GM23338 (cell line): Measurements from ENCODE around the gene GPR153. TPM values are rescaled to one million over a fixed set of nuclear protein-coding genes. Genes with fewer than 3 reads are reported as not detected.

ENCODE experiments used
- ATAC-seq: fragments of 200-7000 bp; cut with Tn5 transposase; 3 replicates; pipeline ENCODE4 v1.9.1; 2020
- DNase-seq: peaks from one replicate; pipeline ENCODE4 v3.0.0-alpha.2; 2015; ENCODE audit warnings: low spot score
- H2AFZ ChIP-seq: fragments of 200-600 bp; sonication (generic); 2 replicates; pipeline ENCODE4 v1.8.0; 2016; ENCODE audit warnings: antibody characterized with exemption, mild to moderate bottlenecking, moderate library complexity
- H3F3A ChIP-seq: fragments of 200-600 bp; sonication (generic); replicated peaks from 2 replicates; pipeline ENCODE4 v1.8.0; 2017; ENCODE audit warnings: antibody characterized with exemption, mixed run types, low read depth
- H3K27ac ChIP-seq: fragments of 200-600 bp; sonication (generic); 2 replicates; pipeline ENCODE4 v1.6.1; 2016; ENCODE audit warnings: low read depth
- H3K27me3 ChIP-seq: fragments of 200-600 bp; sonication (generic); 2 replicates; pipeline ENCODE4 v1.8.0; 2016; ENCODE audit warnings: mild to moderate bottlenecking, mixed run types, moderate library complexity; ENCODE audit not compliant: insufficient read depth
- H3K36me3 ChIP-seq: fragments of 200-600 bp; sonication (generic); 2 replicates; pipeline ENCODE4 v1.8.0; 2016; ENCODE audit warnings: mild to moderate bottlenecking; ENCODE audit not compliant: insufficient read depth
- H3K4me1 ChIP-seq: fragments of 200-600 bp; sonication (generic); 2 replicates; pipeline ENCODE4 v1.8.0; 2016; ENCODE audit warnings: mild to moderate bottlenecking, moderate library complexity; ENCODE audit not compliant: insufficient read depth
- H3K4me2 ChIP-seq: fragments of 200-600 bp; sonication (generic); 2 replicates; pipeline ENCODE4 v1.7.1; 2017; ENCODE audit warnings: mixed run types
- H3K4me3 ChIP-seq: fragments of 200-600 bp; sonication (generic); 2 replicates; pipeline ENCODE4 v1.6.1; 2016; ENCODE audit warnings: mixed run types
- H3K79me2 ChIP-seq: fragments of 200-600 bp; sonication (generic); replicated peaks from 2 replicates; pipeline ENCODE4 v1.8.0; 2017; ENCODE audit warnings: mild to moderate bottlenecking; ENCODE audit not compliant: insufficient read depth
- H3K9me2 ChIP-seq: fragments of 200-600 bp; sonication (generic); 2 replicates; pipeline ENCODE4 v1.8.0; 2017; ENCODE audit not compliant: insufficient read depth
- H4K20me1 ChIP-seq: fragments of 200-600 bp; sonication (generic); replicated peaks from 2 replicates; pipeline ENCODE4 v1.8.0; 2017; ENCODE audit warnings: mild to moderate bottlenecking; ENCODE audit not compliant: insufficient read depth
- H3K27ac Mint-ChIP-seq: 2 replicates; pipeline ENCODE4 v1.8.0; 2020; ENCODE audit warnings: inconsistent platforms, mild to moderate bottlenecking, moderate library complexity, mixed read lengths
- H3K27me3 Mint-ChIP-seq: 3 replicates; pipeline ENCODE4 v1.8.0; 2022; ENCODE audit warnings: low read depth, mild to moderate bottlenecking, moderate library complexity, mixed read lengths, inconsistent platforms; ENCODE audit not compliant: insufficient read depth, poor library complexity
- H3K36me3 Mint-ChIP-seq: 3 replicates; pipeline ENCODE4 v1.8.0; 2021; ENCODE audit warnings: low read depth, mild to moderate bottlenecking, inconsistent platforms, moderate library complexity, mixed read lengths
- H3K4me1 Mint-ChIP-seq: 3 replicates; pipeline ENCODE4 v1.8.0; 2020; ENCODE audit warnings: mild to moderate bottlenecking, inconsistent platforms, mixed read lengths
- H3K4me3 Mint-ChIP-seq: 3 replicates; pipeline ENCODE4 v1.8.0; 2021; ENCODE audit warnings: moderate library complexity, mild to moderate bottlenecking, inconsistent platforms, mixed read lengths
- H3K9me3 Mint-ChIP-seq: 3 replicates; pipeline ENCODE4 v1.8.0; 2020; ENCODE audit warnings: moderate library complexity, mild to moderate bottlenecking, inconsistent platforms, mixed read lengths
- CTCF ChIP-seq, 2 experiments: fragments of 200-600 bp in 1 of 2; sonication (generic) in 1 of 2; conservative IDR thresholded peaks; 2 replicates each; pipeline versions ENCODE4 v1.5.1 to v1.6.1; 2016 to 2017; ENCODE audit warnings: antibody characterized with exemption in 2 of 2, low read depth in 2 of 2, mild to moderate bottlenecking in 2 of 2, moderate library complexity in 1 of 2
- ETS1 ChIP-seq: IDR thresholded peaks from 2 replicates; pipeline ENCODE4 v1.6.1; 2016; ENCODE audit warnings: antibody characterized with exemption
- EZH2 ChIP-seq: fragments of 200-600 bp; sonication (generic); IDR thresholded peaks from one replicate; pipeline ENCODE4 v1.8.0; 2017; ENCODE audit warnings: antibody characterized with exemption, mild to moderate bottlenecking, low read depth; ENCODE audit not compliant: unreplicated experiment
- EZH2phosphoT487 ChIP-seq: fragments of 200-600 bp; sonication (generic); IDR thresholded peaks from one replicate; pipeline ENCODE4 v1.8.1; 2018; ENCODE audit warnings: antibody characterized with exemption; ENCODE audit not compliant: unreplicated experiment
- JUNB ChIP-seq: IDR thresholded peaks from one replicate; pipeline ENCODE4 v1.6.1; 2016; ENCODE audit warnings: antibody characterized with exemption; ENCODE audit not compliant: unreplicated experiment
- NANOG ChIP-seq: IDR thresholded peaks from 2 replicates; pipeline ENCODE4 v1.6.1; 2016; ENCODE audit warnings: antibody characterized with exemption, borderline replicate concordance
- POLR2AphosphoS5 ChIP-seq: IDR thresholded peaks from 2 replicates; pipeline ENCODE4 v1.6.1; 2016; ENCODE audit warnings: antibody characterized with exemption, low read depth
- STAT1 ChIP-seq: IDR thresholded peaks from one replicate; pipeline ENCODE4 v1.6.1; 2016; ENCODE audit warnings: antibody characterized with exemption; ENCODE audit not compliant: unreplicated experiment
- ZNF114 ChIP-seq: fragments of 250-450 bp; sonication (Bioruptor Pico); IDR thresholded peaks from 2 replicates; pipeline ENCODE4 v1.5.0; 2020; ENCODE audit warnings: mild to moderate bottlenecking, moderate library complexity
- ZNF331 ChIP-seq: fragments of 250-450 bp; sonication (Bioruptor Pico); IDR thresholded peaks from 2 replicates; pipeline ENCODE4 v1.5.0; 2020; ENCODE audit warnings: low read depth, mild to moderate bottlenecking, moderate library complexity
- ZNF462 ChIP-seq: fragments of 250-450 bp; sonication (Bioruptor Pico); IDR thresholded peaks from 2 replicates; pipeline ENCODE4 v1.5.0; 2020; ENCODE audit warnings: mild to moderate bottlenecking, moderate library complexity
- polyA plus RNA-seq: library from polyadenylated mRNA; unstranded; fragments of >200 nt; fragmentation: Nextera tagmentation; extraction: Ambion mirVana; gene quantifications from 2 replicates; pipeline ENCODE4 v1.2.1, GENCODE V29; 2016
- total RNA-seq: library from RNA; depleted of rRNA; stranded (reverse); fragments of >200 nt; shearing (Covaris generic); gene quantifications from 2 replicates; pipeline ENCODE4 v1.2.3, GENCODE V29; 2014

GPR153 gene
- total and polyA plus RNA-seq, 2 experiments from 2014 or later = 1.3 to 9.0 TPM

GRCh38 chr1:6274622-6275139 is 13.8 kb upstream of the GPR153 start (continued):
- TF ChIP-seq CTCF (conservative IDR thresholded peaks at IDR 0.05; ENCODE audit: low read depth in 2 of 2) (no peak), POLR2AphosphoS5 (no peak), STAT1 (no peak), JUNB (no peak), EZH2phosphoT487 (no peak), ZNF114 (no peak), ZNF331 (CRISPR knock-in tag) (no peak), EZH2 (no peak)

- peaks cover 34% of the 10 kb centered on the region for H3K4me1 Mint-ChIP-seq
- TF ChIP-seq STAT1 (no peak), POLR2AphosphoS5 (no peak), ZNF462 (no peak), ETS1 (no peak), ZNF331 (CRISPR knock-in tag) (no peak), NANOG (no peak), EZH2 (no peak), JUNB (no peak), CTCF (conservative IDR thresholded peaks at IDR 0.05; ENCODE audit: low read depth in 2 of 2) (no peak), EZH2phosphoT487 (no peak)
These were observed 13.2 kb upstream of the GPR153 start for GRCh38 chr1:6274102-6274501.

More at GRCh38 chr1:6274102-6274501, 13.2 kb upstream of the GPR153 start:
- DNase-seq = no peak
- H3K4me2 ChIP-seq = no peak overlapping the region
- no peaks in the 10 kb centered on the region; the same call in 1 of the 2 replicates for H4K20me1 ChIP-seq
- H3K27me3 ChIP-seq = no peaks in the 10 kb centered on the region
- H3K79me2 ChIP-seq = no peaks in the 10 kb centered on the region
- H3K4me3 ChIP-seq = no peak overlapping the region
- Mint-ChIP-seq H3K27ac (no peak overlapping the region), H3K4me3 (no peak overlapping the region), H3K36me3 (peaks cover 4% of the 10 kb centered on the region; the same call in 1 of the 3 replicates), H3K27me3 (peaks cover 17% of the 10 kb centered on the region), H3K9me3 (no peaks in the 10 kb centered on the region)
- no peak overlapping the region for H2AFZ ChIP-seq
- H3K4me1 ChIP-seq = peaks cover 5% of the 10 kb centered on the region; the same call in 1 of the 2 replicates
- H3K36me3 ChIP-seq = no peaks in the 10 kb centered on the region
- no peak overlapping the region for H3K27ac ChIP-seq
- no peaks in the 10 kb centered on the region for H3F3A ChIP-seq
- no peak for ATAC-seq
- H3K9me2 ChIP-seq = no peaks in the 10 kb centered on the region
